HK-2 (cell line): ENCODE data around the gene ACTN3.
"Not testable (repeated sequence)": the region's sequence is repeated elsewhere in the genome, so short reads cannot be mapped to it uniquely, and the experiment has no call there.

ENCODE experiments used
- DNase-seq: peaks from one replicate; pipeline ENCODE4 v3.0.0-alpha.2; 2018; ENCODE audit not compliant: unreplicated experiment

Gene ACTN3

DNA sequence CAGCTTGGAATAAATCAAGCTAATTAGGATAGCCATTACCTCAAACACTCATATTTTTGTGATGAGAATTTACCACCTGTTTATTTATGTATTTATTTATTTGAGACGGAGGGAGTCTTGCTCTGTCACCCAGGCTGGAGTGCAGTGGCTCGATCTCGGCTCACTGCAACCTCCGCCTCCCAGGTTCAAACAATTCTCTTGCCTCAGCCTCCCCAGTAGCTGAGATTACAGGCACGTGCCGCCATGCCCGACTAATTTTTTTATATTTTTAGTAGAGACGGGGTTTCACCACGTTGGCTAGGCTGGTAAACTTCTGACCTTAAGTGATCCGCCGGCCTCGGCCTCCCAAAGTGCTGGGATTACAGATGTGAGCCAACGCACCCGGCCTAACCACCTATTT, 1.8 kb upstream of the ACTN3 start:
- DNase-seq = not testable (repeated sequence)

- DNase-seq = peak; percentile 93
Observed at GRCh38 chr11:66545701-66546367, 869 bp upstream of the ACTN3 start, which contains the start of gene ZDHHC24. Gene ZDHHC24 (minus strand): TSS chr11:66546048. CDS start chr11:66546003, 45 bp downstream.

DNA sequence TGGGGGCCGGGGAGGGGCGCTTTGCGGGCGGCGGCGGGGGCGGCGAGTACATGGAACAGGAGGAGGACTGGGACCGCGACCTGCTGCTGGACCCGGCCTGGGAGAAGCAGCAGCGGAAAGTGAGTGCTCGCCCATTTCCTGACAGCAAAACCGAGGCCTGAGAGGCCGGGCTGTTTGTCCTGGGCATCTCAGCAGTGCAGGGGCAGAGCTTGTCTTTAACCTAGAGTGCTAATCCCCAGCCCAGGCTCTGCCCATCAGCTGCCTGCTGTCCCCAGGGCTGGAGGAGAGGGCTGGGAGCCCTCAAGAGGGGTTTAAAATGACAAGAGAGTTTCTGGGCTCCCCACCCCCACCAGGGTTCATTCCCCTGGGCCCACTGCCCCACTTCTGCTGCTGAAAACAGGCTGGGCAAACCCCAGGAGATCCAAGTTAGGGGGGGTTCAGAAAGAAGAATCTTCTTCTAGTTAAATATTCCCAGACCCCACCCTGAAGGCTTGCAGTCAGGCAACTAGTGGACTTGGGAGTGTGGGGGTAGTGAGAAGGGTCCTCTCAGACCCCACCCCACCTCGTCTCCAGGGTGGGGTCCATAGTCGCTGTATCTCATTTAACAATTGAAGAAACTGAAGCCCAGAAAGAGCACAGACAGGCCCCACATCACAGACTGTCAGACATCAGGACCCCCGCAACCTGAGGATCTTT, 411 bp downstream of the ACTN3 start:
- no peak for DNase-seq

GRCh38 chr11:66547662-66548009, 933 bp downstream of the ACTN3 start:
- no peak for DNase-seq

- DNase-seq = no peak
Observed at GRCh38 chr11:66548041-66548440, 1.3 kb downstream of the ACTN3 start.

DNA sequence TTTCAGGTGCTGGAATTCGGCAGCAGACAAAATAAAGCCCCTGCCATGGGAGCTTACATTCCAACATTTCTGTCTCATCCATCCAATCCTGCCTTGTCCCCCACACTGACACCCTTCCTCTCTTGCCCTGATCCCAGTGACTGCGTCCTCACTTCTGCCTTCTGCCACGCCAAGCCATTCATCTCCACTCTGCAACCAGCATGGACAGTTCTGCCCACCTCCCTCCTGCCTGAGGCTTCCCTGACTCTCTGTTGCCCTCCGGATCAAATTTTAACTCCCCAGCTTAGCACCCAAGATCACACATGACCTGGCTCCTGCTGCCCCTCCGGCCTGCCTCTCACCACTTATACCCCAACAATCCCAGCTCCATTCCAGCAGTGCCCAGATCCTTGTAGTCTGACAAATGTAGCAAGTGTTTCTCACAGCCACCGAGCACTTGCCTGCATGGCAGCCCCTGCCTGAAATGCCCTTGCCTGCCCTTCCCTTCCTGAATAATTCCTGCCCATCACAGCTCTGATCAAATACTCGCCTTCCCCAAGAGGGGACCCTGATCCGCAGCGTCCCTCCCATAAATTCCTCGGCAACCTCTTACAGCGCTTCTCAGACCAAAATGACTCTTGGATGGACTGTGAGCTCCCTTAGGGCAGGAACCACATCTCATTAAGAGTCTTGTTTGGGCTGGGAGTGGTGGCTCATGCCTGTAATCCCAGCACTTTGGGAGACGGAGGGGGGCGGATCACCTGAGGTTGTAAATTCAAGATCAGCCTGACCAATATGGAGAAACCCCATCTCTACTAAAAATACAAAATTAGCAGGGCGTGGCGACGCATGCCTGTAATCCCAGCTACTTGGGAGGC, 2.3 kb downstream of the ACTN3 start:
- DNase-seq = no peak

- no peak for DNase-seq
Observed at GRCh38 chr11:66549696-66550095, 3.0 kb downstream of the ACTN3 start.

DNA sequence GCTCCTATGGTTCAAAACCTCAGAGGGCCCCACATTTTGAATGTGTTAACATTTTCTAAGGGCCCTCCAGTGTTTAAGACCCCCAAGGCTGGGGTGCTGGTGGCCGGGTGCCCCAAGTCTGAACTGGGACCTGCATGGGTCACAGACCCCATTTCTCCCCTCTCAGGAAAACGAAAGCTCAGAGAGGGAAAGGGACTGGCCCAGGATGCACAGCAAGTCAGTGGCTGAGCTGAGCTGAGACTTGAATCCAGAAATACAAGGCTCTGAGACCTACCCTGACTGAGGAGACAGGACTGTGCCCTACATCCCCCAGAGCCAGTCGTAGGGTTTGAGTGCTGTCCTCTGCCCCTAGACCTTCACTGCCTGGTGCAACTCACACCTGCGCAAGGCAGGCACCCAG, 4.2 kb downstream of the ACTN3 start:
- no peak for DNase-seq

- DNase-seq = no peak
Observed at GRCh38 chr11:66554602-66555001, 7.9 kb downstream of the ACTN3 start.

- DNase-seq = no peak
Observed at GRCh38 chr11:66555416-66555815, 8.7 kb downstream of the ACTN3 start.

GRCh38 chr11:66556086-66556485, 9.4 kb downstream of the ACTN3 start:
- no peak for DNase-seq

DNA sequence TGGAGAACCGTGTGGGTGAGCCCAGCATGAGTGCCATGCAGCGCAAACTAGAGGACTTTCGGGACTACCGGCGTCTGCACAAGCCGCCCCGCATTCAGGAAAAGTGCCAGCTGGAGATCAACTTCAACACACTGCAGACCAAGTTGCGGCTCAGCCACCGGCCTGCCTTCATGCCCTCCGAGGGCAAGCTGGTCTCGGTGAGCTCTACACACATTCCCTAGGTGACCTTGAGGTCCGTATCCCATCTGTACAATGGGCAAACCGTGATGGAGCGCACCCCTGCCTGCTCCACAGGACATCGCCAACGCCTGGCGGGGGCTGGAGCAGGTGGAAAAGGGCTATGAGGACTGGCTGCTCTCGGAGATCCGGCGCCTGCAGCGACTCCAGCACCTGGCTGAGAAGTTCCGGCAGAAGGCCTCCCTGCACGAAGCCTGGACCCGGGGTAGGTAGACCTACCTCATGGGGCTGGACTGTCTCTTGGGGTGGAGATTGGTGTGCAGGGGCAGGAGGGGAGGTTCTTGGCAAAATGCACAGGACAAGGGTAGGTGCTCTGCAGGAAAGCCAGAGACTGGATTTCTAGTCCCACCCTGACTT, 11.1 kb downstream of the ACTN3 start:
- DNase-seq = no peak

DNA sequence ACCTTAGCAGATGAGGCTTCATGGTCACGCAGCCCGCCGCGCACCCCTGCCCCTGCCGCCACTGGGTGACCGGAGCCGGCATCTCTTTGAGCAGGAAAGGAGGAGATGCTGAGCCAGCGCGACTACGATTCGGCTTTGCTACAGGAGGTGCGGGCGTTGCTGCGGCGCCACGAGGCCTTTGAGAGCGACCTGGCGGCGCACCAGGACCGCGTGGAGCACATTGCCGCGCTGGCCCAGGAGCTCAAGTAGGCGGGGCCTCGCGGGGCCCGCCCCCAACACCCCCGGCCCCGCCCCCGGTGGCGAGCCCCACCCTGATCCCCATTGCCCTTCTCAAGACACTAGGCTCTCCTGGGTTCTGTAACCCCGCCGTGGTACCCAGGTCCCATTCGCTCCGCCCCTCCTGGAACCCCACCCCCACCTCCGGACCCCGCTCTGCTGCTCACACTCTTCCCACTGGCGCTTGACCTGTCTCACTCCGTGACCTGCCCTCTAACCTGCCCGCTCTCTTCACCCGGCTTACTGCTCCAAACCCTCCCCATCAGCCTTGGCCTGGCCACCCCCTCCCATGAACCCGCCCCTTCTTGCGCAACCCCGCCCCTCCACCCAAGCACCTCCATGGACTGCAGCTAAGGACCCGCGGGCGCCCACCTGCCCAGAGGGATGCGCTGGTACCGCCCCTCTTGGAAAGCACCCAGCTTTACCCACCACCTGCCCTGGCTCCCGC, 12.6 kb downstream of the ACTN3 start:
- no peak for DNase-seq

DNA sequence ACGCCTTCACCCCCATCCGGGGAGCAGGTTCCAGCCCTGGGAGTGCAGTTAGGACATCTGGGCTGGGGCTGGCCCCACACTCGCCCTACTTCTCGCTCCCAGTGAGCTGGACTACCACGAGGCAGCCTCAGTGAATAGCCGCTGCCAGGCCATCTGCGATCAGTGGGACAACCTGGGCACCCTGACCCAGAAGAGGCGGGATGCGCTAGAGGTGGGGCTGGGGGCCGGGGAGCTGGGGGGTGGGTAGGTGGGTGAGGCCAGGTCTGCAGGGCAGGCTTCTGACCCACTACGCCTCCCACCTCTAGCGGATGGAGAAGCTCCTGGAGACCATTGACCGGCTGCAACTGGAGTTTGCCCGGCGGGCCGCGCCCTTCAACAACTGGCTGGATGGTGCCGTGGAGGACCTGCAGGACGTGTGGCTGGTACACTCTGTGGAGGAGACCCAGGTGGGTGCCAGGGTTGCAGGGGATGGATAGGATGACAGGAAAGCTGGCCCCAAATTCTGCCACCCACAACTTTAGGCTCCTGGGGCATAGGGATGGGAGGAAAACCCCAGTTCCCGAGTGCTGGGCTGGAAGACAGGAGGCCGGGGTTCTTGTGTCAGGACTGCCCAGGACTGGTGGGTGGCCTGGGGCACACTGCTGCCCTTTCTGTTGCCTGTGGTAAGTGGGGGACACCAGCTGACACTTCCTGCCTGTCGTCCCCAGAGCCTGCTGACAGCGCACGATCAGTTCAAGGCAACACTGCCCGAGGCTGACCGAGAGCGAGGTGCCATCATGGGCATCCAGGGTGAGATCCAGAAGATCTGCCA, 13.4 kb downstream of the ACTN3 start:
- no peak for DNase-seq

GRCh38 chr11:66561178-66561974, 14.7 kb downstream of the ACTN3 start:
- DNase-seq = no peak

DNA sequence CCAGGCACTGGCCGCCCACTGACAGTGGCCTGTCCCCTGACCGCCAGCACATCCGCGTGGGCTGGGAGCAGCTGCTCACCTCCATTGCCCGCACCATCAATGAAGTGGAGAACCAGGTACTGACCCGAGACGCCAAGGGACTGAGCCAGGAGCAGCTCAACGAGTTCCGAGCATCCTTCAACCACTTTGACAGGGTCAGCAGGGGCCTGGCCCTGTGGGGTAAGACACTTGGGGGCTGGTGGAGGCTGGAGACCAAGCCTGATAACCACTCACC, 15.2 kb downstream of the ACTN3 start:
- DNase-seq = no peak

GRCh38 chr11:66562275-66562674, 15.6 kb downstream of the ACTN3 start:
- DNase-seq = no peak

- no peak for DNase-seq
Observed at GRCh38 chr11:66562907-66563583, 16.3 kb downstream of the ACTN3 start.

- DNase-seq = no peak
Observed at GRCh38 chr11:66563832-66564231, 17.1 kb downstream of the ACTN3 start.

DNA sequence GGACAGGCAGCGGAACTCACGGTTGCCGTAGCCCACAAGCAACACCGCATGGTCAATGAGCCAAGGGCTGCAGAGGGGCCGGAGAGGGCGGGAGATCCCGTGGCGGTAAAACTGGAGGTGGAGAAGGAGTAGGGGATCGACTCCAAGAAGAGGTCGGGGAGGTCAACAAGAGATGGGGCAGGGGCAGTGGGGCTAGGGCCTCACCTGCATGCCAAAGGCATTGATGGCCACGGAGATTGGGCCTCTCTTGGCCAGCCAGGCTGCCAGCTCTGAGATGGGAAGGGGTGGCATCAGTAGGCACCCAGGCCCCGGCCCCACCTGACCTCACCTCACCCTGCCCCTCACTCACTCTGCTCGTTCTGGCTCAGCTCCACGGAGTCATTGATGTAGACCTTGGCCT, 17.8 kb downstream of the ACTN3 start:
- no peak for DNase-seq
